Testis (tissue), 2 donors: Measurements from ENCODE around the gene DEK.

Experiments used
- CTCF ChIP-seq, 3 experiments: fragments of 450-650 bp in 2 of 3; fragments of 200-600 bp in 1 of 3; sonication (generic) in 1 of 3; IDR thresholded peaks; one replicate each; pipeline ENCODE4 v1.5.1; 2016 to 2019; ENCODE audit warnings: antibody characterized with exemption in 3 of 3, mild to moderate bottlenecking in 2 of 3, moderate library complexity in 1 of 3
- POLR2A ChIP-seq: fragments of 450-650 bp; IDR thresholded peaks from one replicate; pipeline ENCODE4 v1.6.1; 2017; ENCODE audit warnings: antibody characterized with exemption, mild to moderate bottlenecking, moderate library complexity

DNA sequence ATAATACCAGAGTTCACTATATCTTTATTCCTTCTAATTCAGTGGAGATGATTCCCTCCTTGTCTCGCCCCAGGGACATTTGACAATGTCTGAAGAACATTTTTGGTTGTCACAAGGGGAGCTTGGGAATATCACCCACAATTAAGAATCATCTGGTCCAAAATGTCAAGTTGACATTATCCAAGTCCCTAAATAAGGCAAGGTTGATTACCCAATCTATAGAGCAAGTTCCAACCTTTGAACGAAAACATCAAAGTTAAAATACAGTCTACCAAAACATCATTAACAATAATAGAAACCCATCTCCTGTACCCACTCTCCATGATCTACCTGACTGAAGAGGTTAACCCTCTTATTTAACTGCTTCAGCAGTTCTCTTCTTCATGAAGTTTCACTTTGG is 15.6 kb downstream of the DEK start:
- TF ChIP-seq CTCF (IDR thresholded peaks at IDR 0.05) = no peak
- no peak for TF ChIP-seq POLR2A
